Stomach (tissue), 9 donors: Measurements from ENCODE around the gene PIP. TPM values are rescaled to one million over a fixed set of nuclear protein-coding genes. Genes with fewer than 3 reads are reported as not detected.
"Not testable (repeated sequence)": the region's sequence is repeated elsewhere in the genome, so short reads cannot be mapped to it uniquely, and the experiment has no call there.

ENCODE experiments used
- DNase-seq, 2 donors: peaks; one replicate each; pipeline versions ENCODE4 v3.0.0 to v3.0.0-alpha.2; 2013 to 2019
- H3K27ac ChIP-seq, 5 donors: fragments of 200-600 bp in 4 of 5; sonication (generic) in 4 of 5; one replicate each; pipeline ENCODE4 v1.5.1; 2013 to 2019; ENCODE audit warnings: mild to moderate bottlenecking in 1 of 5, moderate library complexity in 1 of 5
- H3K27me3 ChIP-seq, 3 donors: fragments of 200-600 bp; sonication (generic); one replicate each; pipeline ENCODE4 v1.5.1; 2017 to 2019; ENCODE audit warnings: mixed run types in 1 of 3
- H3K36me3 ChIP-seq, 4 donors: fragments of 200-600 bp; sonication (generic); 1 replicate in 3 of 4; 2 replicates in 1 of 4; pipeline ENCODE4 v1.5.1; 2016 to 2019
- H3K4me1 ChIP-seq, 4 donors: fragments of 200-600 bp; sonication (generic); one replicate each; pipeline ENCODE4 v1.5.1; 2016 to 2019
- H3K4me3 ChIP-seq, 4 donors: fragments of 200-600 bp; sonication (generic) in 3 of 4; one replicate each; pipeline ENCODE4 v1.5.1; 2016 to 2019; ENCODE audit warnings: mild to moderate bottlenecking in 1 of 4
- H3K9me3 ChIP-seq, 4 donors: fragments of 200-600 bp; sonication (generic); one replicate each; pipeline ENCODE4 v1.5.1; 2016 to 2019
- CTCF ChIP-seq, 7 experiments: fragments of 450-650 bp in 4 of 7; fragments of 200-600 bp in 3 of 7; sonication (generic) in 3 of 7; IDR thresholded peaks; one replicate each; pipeline ENCODE4 v1.5.1; 2016 to 2019; ENCODE audit warnings: antibody characterized with exemption in 7 of 7, control low read depth in 2 of 7, mild to moderate bottlenecking in 1 of 7
- EP300 ChIP-seq: sonication (generic); formaldehyde crosslinking; IDR thresholded peaks from one replicate; pipeline ENCODE4 v1.6.1; 2017; ENCODE audit warnings: antibody characterized with exemption
- POLR2A ChIP-seq, 4 donors: fragments of 450-650 bp; IDR thresholded peaks; one replicate each; pipeline ENCODE4 v1.6.1; 2016; ENCODE audit warnings: antibody characterized with exemption in 4 of 4, control low read depth in 2 of 4, mild to moderate bottlenecking in 1 of 4, moderate library complexity in 1 of 4
- POLR2AphosphoS5 ChIP-seq, 3 donors: sonication (generic); formaldehyde crosslinking; IDR thresholded peaks; one replicate each; pipeline ENCODE4 v1.6.1; 2016; ENCODE audit warnings: antibody characterized with exemption in 3 of 3
- WGBS, 5 donors: extraction: QIAGEN DNeasy Blood & Tissue Kit in 3 of 5; methylation state at CpG; one replicate each; pipeline versions ENCODE4 v1.1.5 to v1.1.7; 2013 to 2018; 5-methylcytosine and 5-hydroxymethylcytosine counted together
- intact Hi-C: fragments of 100-400 bp; cut with DNase I; formaldehyde crosslinking; loops from one replicate; pipeline ENCODE4 v1.15.1; 2023; ENCODE audit warnings: low total_unique reads
- polyA plus RNA-seq, 3 donors: library from polyadenylated mRNA; stranded (reverse); fragments of 200-250 nt; gene quantifications; one replicate each; pipeline ENCODE4 v1.2.3, GENCODE V29; 2013
- total RNA-seq, 5 donors: library from RNA; depleted of rRNA; stranded (reverse); fragments of >200 nt; gene quantifications; one replicate each; pipeline versions ENCODE4 v1.1.0 to v1.2.3, GENCODE V29; 2014 to 2016
- donor health status: healthy with polysubstance abuse.
- donor health status: Bipolar disorder and iron deficiency.
- donor health status: healthy.

Gene PIP
- total and polyA plus RNA-seq, 8 donors: 0.45 TPM; not detected in 7

GRCh38 chr7:143176128-143176527, 44.3 kb downstream of the PIP start:
- DNase-seq: no peak
- Histone ChIP-seq H3K4me1 (peaks cover 0 to 13% (median 8%) of the 10 kb centered on the region in 4 donors), H3K36me3 (no peaks in the 10 kb centered on the region), H3K27me3 (no peaks in the 10 kb centered on the region), H3K9me3 (peaks cover 0 to 22% (median 13%) of the 10 kb centered on the region in 4 donors), H3K4me3 (no peak overlapping the region), H3K27ac (no peak overlapping the region)
- TF ChIP-seq POLR2AphosphoS5 (IDR thresholded peaks at IDR 0.05): no peak
- no peak for TF ChIP-seq CTCF (IDR thresholded peaks at IDR 0.05)
- no peak for TF ChIP-seq EP300
- TF ChIP-seq POLR2A (IDR thresholded peaks at IDR 0.05): no peak
- intact Hi-C loops: no loop called here
- 90 to 95% (median 94%) methylated on average over 5 of the region's 5 CpGs for WGBS, 5 donors

- peaks cover 0 to 22% (median 13%) of the 10 kb centered on the region in 4 donors for H3K9me3 ChIP-seq
- no peak for DNase-seq
- intact Hi-C loops: no loop called here
- H3K27ac ChIP-seq: no peak overlapping the region
- peaks cover 0 to 1% (median under 1%) of the 10 kb centered on the region in 4 donors for H3K4me1 ChIP-seq
- TF ChIP-seq CTCF (IDR thresholded peaks at IDR 0.05) (no peak), POLR2AphosphoS5 (IDR thresholded peaks at IDR 0.05) (no peak), EP300 (no peak), POLR2A (IDR thresholded peaks at IDR 0.05) (no peak)
- no peaks in the 10 kb centered on the region for H3K36me3 ChIP-seq
- 79 to 93% (median 90%) methylated on average over 2 of the region's 2 CpGs for WGBS, 5 donors
- no peak overlapping the region for H3K4me3 ChIP-seq
- no peaks in the 10 kb centered on the region for H3K27me3 ChIP-seq
Measured at GRCh38 chr7:143177374-143178119, 45.7 kb downstream of the PIP start.

- peaks cover 0 to 22% (median 13%) of the 10 kb centered on the region in 4 donors for H3K9me3 ChIP-seq
- H3K27me3 ChIP-seq, H3K36me3 ChIP-seq, H3K4me3 ChIP-seq, H3K27ac ChIP-seq, DNase-seq, intact Hi-C loops, H3K4me1 ChIP-seq: not testable (repeated sequence)
- 83 to 93% (median 91%) methylated on average over 4 of the region's 4 CpGs for WGBS, 5 donors
Measured at GRCh38 chr7:143180771-143181170, 48.9 kb downstream of the PIP start.

- WGBS, 5 donors: 73 to 85% (median 81%) methylated on average over 2 of the region's 2 CpGs
- no peaks in the 10 kb centered on the region for H3K27me3 ChIP-seq
- no peak overlapping the region for H3K4me3 ChIP-seq
- TF ChIP-seq POLR2A (IDR thresholded peaks at IDR 0.05) (no peak), POLR2AphosphoS5 (IDR thresholded peaks at IDR 0.05) (no peak), EP300 (no peak), CTCF (IDR thresholded peaks at IDR 0.05) (no peak)
- H3K27ac ChIP-seq: no peak overlapping the region
- intact Hi-C loops: no loop called here
- H3K4me1 ChIP-seq: no peaks in the 10 kb centered on the region
- H3K9me3 ChIP-seq: peaks cover 0 to 22% (median 13%) of the 10 kb centered on the region in 4 donors
- no peak for DNase-seq
- no peaks in the 10 kb centered on the region for H3K36me3 ChIP-seq
Measured at GRCh38 chr7:143181349-143181748, 49.5 kb downstream of the PIP start.

GRCh38 chr7:143183024-143183423, 51.1 kb downstream of the PIP start, which contains the start of gene TAS2R39:
Gene TAS2R39, plus strand, starts transcription at chr7:143183419. Its CDS starts 0 bp downstream, at chr7:143183419.
- no peaks in the 10 kb centered on the region for H3K36me3 ChIP-seq
- no peak for TF ChIP-seq POLR2AphosphoS5 (IDR thresholded peaks at IDR 0.05)
- no peak for TF ChIP-seq POLR2A (IDR thresholded peaks at IDR 0.05)
- TF ChIP-seq CTCF (IDR thresholded peaks at IDR 0.05): no peak
- TF ChIP-seq EP300: no peak
- no peak within 1 kb of the TSS for H3K4me3 ChIP-seq
- intact Hi-C loops: no loop called here
- H3K9me3 ChIP-seq: peaks cover 0 to 11% (median 5%) of the 10 kb centered on the region in 4 donors
- no peak within 1 kb of the TSS for H3K27ac ChIP-seq
- no peaks in the 10 kb centered on the region for H3K27me3 ChIP-seq
- no peak for DNase-seq
- H3K4me1 ChIP-seq: no peaks in the 10 kb centered on the region
- WGBS, 5 donors: 79 to 89% (median 87%) methylated on average over 3 of the region's 3 CpGs
